Skin of body (tissue), 2 donors: ENCODE data around the gene NSD2. TPM values are rescaled to one million over a fixed set of nuclear protein-coding genes. Genes with fewer than 3 reads are reported as not detected.
"Not testable (repeated sequence)": the region's sequence is repeated elsewhere in the genome, so short reads cannot be mapped to it uniquely, and the experiment has no call there.

Source experiments
- DNase-seq: peaks from one replicate; lab custom pipeline; 2025; lab: John Stamatoyannopoulos, UW
- total RNA-seq: library from RNA; depleted of rRNA; stranded (reverse); fragments of >200 nt; gene quantifications from one replicate; pipeline ENCODE4 v1.2.3, GENCODE V29; 2014

Gene NSD2
- total RNA-seq, 1 donor from 2014 or later, result 41.8 TPM

DNA sequence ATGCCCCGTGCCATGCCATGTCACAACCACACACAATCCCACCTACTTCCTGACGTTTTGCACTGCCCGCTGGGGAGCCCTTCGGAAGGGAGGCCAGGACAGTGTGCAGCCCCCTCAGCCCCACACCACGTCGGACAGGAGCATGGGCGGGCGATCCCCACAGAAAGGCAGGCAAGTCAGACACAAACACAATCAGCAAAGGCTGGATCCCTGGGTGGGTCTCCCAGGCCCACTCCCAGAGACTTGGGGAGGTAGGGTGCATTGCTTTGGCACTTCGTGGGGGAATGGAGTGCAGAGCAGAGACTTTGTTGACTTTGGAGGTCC, 29.3 kb upstream of the NSD2 start:
- no peak for DNase-seq

DNA sequence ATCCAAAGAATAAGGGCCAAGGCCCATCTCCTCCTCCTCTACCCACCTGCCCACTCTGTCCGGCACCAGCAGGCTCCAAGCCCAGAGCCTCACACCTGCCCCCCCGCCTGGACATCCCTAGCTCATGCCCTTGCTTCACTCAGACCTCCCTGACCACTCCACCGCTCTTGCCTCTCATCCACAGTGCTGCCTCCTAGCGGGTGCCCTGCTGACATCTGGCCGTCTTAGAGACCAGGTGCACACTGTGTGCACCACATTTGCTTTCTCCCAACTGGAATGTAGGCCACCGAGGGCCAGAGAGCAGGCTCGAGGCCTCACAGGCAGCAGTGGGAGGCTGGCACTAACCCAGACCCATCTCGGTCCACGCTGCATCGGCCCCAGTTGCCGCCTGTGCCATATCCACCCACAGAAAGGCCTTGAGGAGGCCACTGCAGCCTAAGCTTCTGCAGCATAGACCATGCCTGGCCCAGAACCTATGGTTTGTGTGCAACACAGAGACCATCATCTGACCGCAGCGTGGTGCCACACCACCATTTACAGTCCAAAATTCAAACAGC, 28.8 kb upstream of the NSD2 start:
- DNase-seq, result no peak

DNA sequence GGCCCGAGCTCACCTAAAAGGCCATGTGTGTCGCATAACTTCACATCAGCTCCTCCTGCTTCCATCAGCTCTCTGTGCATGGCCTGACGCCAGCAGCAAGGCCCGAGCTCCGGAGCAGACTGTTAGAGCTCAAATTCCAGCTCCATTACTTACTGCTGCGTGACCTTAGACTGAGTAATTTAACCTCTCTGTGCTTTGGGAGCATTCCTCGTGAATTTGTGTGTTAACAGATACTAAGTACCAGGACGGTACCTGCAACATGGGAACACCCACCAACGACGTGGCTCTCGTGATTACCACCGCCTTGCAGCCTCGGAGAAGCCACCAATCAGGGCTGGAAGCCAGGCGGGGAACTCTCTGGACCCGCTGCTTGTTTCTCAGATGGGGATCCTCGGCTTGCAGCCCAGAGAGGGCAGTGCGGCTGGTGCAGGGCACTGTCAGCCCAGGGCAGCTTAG, 28.2 kb upstream of the NSD2 start:
- DNase-seq, result no peak

DNA sequence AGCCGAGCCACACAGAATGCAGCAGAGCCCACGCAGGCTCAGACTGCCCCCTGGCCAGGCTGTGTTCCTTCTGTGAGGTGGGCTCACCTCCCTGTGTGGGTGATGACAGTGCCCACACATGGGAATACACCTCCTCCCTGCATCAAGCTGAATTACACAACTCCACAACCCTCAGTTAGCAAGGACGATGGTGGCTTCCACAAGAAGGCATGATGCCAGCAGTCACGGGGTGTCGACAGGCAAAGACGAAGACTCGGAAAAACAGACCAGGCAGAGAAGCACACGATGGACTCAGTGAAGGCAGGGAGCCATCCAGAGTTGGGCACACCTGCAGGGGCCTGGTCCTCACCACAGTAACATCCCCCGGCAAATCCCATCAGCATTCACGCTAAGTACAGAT, 27.3 kb upstream of the NSD2 start:
- DNase-seq, result no peak

DNA sequence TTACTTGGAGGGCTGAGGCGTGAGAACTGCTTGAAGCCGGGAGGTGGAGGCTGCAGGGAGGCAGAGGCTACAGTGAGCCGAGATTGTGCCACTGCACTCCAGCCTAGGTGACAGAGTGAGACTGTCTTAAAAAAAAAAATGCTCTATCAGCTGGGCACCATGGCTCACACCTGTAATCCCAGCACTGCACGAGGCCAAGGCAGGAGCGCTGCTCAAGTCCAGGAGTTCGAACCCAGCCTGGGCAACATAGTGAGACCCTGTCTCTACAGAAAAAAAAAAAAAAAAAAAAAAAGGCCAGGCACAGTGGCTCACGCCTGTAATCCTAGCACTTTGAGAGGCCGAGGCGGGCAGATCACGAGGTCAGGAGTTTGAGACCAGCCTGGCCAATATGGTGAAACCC, 26.6 kb upstream of the NSD2 start:
- not testable (repeated sequence) for DNase-seq

DNA sequence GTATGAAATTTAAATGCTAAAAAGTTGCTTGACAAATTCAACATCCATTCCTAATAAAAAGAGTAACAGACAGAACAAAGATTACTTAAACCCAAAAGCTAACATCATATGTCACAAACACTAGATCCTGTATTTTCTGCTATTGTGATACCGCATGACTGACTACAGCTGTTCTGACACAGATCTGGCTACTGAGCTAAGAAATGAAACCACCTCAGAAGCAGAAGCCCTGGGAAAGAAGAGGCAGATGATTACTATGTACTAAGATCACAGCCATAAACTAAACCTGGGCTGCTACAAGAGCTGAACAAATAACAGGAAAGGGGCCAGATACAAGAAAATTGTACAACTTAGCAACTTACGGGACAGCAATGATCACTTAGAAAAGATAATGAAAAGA, 24.6 kb upstream of the NSD2 start:
- DNase-seq, result no peak

DNA sequence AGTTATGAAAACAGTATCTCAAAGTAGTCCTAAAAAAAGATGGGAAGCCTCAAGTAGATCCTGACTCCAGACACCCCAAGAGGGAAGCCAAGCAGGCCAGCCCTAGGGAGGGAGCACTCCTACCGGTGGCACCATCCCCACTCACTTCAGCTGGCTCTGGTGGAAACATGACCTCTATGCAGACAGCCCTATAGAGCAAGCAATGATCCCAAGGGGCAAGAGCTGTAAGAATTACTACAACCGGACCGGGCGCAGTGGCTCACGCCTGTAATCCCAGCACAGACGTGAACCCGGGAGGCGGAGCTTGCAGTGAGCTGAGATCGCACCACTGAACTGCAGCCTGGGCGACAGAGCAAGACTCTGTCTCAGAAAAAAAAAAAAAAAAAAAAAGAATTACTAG, 20.9 kb upstream of the NSD2 start:
- no peak for DNase-seq

DNA sequence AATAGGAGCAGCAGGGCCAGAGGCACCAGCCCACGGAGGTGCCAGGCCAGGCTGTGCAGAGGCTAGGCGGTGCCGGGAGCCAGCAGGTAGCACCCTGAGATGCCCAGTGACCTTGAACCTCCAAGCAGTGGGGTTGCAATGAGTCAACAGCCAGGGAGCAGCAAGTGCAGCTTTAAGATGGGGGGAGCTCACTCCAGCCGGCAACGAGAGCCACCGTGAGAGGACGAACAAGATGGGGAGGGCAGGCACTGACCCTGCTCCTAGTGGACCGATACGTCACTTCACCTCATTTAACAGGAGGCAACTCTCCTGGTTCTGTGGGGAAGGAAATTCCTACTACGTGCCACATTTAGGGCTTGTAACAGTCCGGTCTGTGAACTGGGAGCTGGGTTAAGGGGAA, 20.0 kb upstream of the NSD2 start:
- DNase-seq, result no peak

DNA sequence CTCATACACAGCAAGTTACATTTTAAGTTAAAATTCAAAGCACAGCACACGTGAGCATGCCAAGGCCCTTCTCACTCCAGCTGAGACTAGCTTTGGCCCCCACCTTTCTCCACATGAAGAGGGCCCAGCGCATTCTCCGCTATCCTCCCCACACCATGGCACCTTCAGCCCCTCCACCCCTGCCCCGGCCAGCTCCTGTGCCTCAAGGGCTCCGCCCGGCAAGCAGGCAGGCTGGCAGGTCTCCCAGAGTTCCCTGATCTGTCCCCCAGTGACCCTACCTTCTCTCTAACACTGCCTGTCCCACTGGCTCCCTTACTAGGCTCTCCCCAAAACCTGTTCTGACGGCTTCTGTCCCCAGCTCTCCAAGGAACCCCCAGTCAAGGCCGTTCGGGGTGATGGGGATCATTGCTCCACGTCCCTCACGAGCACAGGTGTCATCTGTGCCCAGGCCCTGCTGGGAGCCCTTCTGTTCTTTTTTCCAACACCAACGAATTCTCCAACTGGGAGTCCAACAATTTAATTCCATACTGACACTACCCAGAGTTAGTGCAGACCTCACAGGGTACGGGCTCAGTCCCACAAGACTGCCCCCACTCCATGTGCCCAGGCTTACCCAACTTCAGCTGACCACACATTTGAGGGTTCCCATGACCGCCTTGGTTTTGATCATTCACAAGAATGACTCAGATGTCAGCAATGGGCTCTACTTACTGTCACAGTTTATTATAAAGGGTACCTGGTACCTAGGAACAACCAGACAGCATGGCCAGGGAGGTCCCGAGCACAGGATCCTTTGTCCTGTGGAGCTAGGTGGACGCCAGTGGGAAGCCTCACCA, 19.4 kb upstream of the NSD2 start:
- no peak for DNase-seq

DNA sequence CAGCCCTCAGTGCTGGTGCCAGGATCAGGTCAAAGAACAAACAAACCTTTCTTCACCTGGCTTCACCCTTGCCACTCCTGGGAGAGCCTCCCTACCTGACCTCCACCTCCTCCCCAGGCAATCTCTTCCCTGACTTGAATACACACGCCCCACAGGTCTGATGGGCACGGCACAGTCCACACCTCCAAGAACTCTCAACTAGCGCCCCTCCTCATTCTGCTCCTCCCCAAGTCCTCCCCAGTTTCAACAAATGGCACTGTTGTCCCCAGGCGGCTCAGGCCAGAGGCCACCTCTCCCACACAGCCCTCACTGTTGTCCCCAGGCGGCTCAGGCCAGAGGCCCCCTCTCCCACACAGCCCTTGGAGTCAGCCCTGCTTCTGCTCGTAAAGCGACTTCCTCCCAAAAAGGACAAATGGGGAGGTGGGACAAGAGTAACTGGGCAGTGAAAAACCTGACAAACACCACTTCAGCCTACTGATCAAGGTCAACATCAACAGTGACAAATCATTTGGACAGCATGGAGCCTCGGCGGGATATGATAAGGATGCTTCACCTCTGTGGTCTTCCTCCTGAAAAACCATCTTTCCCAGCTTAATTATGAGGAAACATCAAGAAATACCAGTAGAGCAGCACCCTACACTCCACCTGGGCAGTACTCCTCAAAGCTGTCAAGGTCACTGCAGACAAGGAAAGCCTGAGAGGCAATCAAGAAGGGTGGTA, 18.1 kb upstream of the NSD2 start:
- no peak for DNase-seq

DNA sequence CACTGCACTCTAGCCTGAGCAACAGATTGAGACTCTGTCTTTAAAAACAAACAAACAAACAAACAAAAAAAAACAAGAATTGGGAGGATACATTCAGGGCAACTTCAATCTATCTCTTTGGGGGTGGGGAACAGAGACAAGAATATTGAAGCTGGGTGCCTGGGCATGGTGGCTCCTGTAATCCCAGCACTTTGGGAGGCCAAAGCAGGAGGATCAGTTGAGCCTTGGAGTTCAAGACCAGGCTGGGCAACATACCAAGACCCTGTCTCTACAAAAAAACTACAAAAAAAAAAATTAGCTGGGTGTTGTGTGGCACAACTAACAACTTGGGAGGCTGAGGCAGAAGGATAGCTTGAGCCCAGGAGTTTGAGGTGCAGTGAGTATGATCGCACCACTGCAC, 16.4 kb upstream of the NSD2 start:
- no peak for DNase-seq

DNA sequence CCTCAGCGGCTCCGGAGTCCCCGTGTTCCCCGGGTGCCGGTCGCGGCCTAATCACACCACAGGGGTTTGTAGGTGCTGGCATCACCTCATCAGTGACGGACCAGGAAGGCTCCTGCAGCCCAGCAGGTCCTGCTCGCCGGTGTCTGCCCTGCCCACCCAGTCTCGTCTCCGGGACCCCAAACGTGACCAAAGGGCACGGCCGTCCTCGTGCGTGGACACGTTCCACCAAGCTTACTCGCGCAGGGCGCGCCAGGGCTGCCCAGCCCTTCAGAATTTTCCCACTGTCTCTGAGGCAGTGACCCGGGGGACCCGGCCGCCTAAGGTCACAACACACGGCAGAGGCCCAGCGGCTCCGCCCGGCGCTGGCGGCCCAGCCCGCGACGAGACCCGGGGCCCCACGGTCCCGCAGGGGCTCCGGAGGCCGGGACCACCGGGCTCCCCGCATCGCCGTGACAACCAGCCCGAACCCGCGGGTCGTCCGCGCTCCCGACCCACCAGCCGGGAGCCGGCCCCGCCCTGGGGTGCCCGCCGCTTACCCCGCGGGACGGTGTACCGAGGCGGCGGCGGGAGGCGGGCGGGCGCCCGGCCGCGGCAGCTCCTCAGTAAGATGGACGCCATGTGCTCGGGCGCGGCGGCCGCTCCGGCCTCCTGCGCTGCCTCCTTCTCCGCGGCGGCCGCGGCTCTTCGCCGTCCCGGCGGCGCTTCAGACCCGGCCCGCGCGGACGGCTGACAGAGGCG, 15.7 kb upstream of the NSD2 start:
- DNase-seq, result no peak

DNA sequence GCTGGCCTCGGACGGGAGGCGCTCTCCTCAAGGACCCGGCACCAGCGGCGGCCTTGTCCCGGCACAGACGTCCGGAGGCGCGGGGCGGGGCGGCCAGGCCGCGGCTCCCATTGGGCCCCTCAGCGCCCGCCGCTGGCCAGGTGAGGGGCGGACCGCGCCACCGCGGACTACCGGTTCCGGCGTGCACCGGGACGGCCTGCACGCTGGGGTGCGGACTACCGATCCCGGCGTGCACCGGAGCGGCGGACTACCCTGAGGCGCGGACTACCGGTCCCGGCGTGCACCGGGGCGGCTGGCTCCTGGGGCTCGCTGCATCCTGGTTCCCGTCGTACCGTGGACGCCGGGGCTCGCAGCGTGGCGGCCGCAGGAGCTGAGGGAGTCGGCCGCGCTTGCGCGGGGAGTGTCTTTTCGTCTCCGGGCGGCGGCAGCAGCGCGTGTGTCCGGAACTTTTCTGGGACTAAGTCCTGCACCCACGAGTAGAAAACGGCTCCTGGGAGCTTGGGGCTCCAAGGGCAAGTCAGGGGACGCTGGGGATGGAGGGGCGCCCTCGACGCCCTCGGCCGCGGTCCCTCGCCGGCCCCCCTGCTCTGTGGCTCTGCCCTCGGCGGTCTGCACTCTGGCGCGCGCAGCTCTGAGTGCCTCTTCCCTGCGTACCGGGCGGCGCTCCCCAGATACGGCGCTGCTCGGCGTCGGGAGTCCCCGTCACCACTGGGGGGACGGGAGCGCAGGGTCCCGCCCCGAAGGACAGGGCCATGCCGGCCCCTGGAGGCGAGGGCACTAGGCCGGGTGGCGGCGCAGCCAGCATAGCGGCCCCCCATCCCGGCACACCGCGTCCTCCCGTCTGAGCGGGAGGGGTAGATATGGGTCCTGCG, 14.9 kb upstream of the NSD2 start, which contains the start of gene LETM1:
Gene LETM1 (minus strand): TSS at position 86 of the 872 bp plus-strand sequence. CDS start 206 bp downstream, outside the sequence.
- peak; percentile 89 for DNase-seq

DNA sequence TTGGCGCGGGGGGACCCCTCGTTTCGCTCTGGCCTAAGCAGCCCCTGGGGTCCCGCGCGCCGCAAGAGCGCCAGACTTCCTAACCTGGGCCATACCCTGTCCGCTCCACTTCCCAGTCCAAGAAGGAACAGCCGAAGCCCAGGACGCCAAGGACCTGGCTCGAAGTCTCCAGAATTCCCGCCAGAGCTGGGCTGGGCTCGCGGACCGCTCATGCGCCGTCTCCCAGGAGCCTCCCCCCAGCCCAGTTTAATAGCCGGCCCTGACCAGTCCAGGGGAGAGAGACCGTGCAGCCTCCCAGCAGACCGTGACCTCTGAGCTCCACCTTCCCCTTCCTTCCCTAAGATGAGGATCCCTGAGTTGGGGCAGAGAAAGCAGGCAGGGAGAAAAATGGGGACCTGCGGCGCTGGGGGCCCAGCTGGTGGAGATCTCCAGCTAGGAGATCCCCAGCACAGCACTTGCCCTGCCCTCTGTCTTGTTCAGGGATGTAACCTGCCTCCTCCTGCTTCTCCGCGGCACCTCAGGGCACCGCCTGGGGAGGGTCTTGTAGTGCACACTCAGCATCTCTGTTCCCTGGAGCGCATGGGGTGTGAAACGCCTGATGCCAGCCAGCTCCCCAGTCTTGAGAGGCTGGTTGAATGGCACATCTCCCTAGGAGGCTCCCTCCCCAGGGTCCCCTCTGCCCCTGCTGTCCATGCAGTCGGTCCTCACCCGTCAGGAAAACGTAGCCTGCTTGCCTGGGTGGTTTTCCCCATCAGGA, 14.1 kb upstream of the NSD2 start:
- no peak for DNase-seq

DNA sequence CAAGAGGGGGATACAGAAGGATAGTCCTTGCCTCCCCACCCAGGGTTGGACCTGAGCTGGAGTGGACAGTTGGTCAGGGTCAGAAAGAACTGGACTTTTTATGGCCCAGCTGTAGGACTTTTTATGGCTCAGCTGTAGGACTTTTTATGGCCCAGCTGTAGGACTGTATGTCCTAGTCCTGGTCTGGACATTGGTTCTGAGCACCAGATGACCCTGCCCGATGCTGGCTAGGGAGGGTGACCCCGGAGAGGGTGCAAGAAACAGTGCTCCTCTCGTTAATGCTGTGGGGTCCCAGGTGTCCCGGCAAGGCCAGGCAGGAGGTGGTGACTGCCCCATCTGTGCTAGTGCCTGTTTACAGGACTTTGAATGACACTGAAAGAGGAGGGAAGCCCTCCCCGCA, 13.3 kb upstream of the NSD2 start:
- DNase-seq, result no peak

DNA sequence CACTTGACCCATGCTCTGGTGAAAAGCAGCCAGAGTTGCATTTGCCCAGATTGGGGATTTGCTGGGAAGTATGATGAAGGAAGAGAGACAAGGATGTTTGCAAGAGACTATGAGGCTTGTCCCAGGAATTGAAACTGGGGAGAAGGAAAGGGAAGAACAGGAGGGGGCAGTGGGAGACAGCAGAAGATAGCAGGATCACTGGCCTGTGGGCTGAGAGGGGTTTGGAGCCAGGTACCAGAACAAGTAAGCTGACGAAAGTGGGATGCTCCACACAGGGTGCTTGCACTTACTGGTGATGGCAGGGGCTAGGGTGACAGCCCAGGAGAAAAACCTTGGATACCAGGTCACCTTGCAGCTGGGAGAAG, 11.8 kb upstream of the NSD2 start:
- DNase-seq, result no peak

DNA sequence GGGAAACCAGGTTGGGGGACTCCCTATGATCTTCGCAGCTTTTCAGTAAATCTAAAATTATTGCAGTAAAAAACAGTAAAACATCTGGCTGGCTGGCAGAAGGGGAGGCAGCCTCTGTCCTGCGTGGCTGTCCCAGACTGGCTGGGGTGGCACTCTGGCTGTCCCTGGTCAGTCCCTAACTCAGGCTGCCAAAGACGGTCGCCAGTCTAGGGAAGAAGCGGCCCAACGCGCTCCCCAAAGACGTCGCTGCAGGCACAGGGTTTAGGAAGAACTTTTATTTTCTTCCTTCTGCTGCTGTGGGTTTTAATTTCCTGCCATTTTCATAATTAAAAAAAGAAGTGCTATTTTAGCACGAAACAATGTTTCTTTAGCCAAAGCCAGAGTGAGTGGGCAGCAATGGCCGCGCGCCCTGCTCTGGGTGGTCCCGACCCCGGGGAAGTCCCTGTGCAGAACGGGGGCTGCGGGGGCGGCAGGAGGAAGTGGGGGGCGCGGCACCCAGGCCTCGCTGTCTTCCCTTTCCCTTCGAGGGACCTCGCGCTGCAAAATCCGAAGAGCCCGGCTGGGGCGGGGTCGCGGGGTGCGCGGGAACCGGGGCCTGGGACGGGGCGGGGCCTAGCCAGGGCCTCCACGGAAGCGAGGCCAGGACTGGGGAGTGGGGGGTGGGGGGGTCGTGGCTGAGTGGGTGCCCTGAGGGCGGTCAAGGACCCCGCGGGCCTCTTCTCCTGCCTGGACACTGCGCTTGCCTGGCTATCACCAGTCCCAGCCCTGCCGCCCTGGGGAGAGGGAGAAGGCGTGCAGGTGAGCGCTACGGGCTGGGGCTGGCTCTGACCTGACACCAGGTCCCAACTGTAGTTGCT, 8.9 kb upstream of the NSD2 start:
- DNase-seq, result no peak

DNA sequence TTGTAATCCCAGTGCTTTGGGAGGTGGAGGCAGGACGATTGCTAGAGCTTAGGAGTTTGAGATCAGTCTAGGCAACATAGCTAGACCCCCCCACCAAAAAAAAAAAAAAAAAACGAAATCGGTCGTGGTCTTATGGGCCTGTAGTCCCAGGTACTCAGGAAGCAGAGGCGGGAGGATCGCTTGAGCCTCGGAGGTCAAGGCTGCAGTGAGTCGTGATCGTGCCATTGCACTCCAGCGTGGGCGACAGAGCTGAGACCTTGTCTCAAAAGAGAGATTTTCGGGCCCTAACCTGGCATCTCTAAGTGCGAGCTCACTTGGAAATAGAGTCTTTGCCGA, 8.3 kb upstream of the NSD2 start:
- DNase-seq, result no peak

DNA sequence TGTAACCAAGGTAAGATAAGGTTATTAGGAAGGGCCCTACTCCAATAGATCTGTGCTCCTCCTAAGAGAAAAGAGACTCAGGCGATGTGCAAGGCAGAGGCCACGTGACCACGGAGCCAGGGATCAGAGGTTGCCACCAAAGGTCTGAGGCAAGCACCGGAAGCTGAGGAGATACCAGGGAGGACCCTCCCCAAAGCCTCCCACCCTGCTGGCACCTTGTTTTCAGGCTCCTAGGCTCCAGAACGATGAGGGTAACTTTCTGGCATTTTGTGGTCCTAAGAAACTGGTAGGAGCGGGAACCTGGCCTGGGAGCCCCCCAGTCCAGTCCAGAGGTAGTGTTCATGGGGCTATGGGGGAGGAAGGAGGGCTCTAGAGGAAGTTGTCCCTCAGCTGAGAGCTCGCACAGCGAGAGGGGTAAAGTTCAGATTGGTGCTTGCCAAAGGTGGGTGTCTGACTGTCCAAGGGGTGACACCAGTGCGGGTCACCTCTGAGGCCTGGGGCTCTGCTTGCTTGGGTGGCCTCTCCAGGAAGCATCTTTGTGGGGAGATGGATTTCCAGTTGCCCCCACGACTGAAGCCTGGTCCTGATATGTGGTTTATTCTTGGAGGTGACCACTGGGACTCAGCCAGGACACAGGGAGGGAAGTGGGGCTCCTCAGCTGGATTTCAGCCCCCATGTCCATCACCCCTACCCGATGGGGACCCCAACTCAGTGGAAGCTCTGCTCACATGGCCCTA, 7.7 kb upstream of the NSD2 start:
- no peak for DNase-seq
